GM18519 (cell line): ENCODE data around the gene RPH3AL.

Source experiments
- ATAC-seq: cut with Tn5 transposase; IDR thresholded peaks from one replicate; pipeline ENCODE4 v1.9.1; 2021; ENCODE audit warnings: mild to moderate bottlenecking, moderate library complexity; ENCODE audit not compliant: unreplicated experiment, low FRiP score

RPH3AL gene

DNA sequence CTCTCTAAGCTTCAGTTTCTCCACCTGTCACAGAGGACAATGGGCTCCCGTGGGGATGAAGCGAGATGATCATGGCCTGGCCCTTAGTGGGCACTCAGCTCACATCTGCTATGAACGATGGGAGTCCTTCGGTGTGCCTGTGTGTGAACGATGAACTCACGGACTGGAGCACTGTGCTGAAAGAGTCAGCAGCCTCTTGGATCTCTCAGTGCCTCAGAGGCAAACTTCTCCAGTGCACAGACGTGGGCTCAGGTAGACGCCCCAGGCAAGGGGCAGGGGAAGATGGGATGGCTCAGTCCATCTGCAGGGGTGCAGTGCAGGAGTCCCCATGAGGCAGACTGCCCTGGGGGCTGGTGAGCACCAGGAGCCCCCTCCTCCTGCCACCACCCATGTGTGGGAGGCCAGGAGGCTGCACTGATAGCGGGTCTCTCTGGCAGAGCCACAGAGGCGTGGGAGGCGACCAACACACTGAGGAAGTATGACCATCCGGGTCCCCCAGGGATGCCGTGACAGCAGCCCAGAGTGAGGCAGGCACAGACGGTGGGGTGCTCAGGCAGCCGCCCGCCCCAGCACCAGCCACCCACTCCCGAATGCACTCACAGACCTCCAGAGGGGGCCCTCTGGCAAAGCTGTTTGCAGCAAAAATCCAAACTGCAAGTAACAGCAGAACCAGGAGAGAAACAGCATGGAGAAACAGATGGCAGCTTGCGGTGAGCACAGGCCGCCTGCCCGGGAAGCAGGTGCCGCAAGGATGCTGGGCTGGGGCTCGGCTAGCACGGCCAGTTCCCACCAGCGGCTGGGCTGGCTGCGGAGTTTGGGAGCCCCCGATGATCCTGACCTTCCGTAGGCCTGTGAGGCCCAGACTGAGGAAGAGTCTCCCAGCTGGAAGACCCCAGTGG, 82.7 kb downstream of the RPH3AL start:
- no peak for ATAC-seq

DNA sequence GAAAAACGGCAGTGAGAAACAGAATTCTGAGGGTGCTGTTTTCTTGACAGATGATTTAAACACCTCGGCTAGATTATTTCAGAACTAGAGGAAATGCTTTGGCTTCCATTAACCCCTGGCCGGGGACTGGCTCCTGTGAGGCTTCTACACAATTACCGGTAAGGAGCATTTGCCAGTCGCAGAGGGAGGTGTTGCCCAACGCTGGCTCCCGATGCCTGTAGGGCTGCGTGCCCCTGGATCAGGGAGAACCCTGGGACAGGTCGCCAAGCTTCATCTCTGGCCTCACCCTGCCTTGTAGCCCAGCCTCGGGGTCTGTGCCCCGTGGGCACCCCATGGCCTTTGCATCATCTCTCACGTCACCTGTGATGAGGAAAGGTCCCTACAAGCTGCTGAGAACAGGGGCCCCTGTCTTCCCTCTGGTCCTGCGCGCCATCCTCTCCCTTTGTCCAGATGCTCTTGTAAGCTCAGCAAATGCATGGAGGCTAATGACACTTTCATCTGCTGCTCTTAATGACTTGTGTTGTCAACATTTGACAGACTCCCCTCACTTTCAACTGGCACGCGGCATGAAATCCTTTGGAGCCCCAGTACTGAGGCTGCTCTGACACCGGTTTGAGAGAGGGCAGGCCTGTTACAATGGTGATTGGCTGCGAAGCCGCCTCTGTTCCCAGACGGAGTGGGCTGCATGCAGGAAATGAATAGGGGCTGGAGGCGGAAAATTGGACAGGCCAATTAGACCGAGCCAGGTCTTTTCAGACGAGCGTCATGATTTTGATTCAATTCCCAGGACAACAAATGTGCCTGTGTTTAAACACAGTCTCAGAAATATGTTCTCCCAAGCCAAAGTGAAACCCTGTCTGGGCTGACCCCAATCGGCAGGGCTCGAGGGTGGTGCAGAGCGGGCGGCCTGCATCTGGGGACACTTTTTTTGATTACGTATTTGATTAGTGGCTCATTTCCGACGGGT, 85.6 kb downstream of the RPH3AL start:
- no peak for ATAC-seq

DNA sequence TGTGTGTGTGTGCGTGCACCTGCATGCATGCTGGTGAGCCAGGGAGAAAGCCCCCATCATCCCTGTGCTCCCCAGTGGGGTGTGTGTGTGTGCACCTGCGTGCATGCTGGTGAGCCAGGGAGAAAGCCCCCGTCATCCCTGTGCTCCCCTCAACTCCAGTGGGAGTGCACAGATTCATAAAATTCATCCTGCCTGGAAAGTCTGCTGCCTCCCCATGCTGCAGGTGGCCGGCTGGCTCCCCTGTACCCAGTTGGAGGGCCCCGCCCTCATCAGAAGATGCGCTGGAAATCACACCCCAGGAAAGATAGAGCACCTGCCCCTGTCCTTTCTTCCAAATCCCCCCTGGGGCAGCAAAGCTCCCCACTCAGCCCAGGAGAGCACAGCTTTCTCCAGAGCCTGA, 86.4 kb downstream of the RPH3AL start:
- no peak for ATAC-seq

DNA sequence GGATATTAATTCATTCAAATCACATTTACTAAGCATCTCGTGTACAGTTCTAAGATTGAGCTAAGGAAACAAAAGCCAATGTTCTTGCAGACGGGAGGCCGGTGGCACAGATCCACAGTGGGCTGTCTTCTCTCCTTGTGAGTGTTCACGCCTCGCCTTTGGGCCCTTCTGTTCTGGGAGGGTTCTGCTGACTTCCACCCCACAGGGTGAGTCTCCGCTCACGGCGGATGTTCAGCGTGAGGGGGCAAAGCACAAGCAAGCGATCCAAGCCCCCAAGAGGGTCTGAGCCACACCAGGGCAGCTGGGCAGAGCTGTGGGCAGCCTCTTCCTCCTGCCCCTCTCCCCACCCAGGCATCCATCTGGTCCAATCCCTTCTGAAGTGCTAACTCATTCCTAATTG, 86.9 kb downstream of the RPH3AL start:
- ATAC-seq = no peak

DNA sequence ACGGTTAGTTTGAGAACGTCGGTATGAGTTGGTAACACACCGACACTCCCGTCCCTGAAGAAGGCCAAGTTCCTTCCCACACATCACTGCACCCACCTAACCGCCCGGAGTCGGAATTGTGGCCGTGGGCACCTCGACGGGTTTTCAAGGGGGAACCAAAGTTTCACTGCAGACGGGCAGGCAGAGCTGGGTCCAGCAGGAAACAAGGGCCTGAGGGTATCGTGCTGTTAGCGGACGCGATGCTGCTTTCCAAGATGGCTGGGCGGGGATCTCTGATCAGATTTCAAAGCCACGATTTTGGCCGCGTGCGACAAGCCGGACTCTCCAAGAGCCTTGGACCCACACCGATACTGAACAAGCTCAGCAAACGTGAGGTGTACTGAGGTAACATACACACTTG, 88.8 kb downstream of the RPH3AL start:
- ATAC-seq = no peak

DNA sequence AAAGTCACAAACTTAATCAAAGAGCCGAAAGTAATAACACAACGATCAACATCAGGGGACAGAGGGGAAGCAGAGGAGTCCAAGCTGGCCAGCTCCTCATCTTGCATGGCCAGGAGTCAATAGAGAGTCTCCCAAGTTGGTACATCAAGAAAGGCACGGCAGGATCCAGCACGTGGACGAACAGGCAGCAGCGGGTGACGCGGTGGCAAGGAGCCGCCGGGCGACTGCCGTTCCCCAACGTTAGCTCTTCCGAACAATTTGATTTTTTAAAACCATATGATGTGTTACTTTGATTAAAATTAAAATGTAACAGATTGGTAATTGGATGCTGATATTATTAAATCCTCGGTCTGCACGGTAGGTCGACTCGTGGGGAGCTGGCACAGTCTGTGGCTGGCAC, 89.3 kb downstream of the RPH3AL start:
- ATAC-seq = no peak

DNA sequence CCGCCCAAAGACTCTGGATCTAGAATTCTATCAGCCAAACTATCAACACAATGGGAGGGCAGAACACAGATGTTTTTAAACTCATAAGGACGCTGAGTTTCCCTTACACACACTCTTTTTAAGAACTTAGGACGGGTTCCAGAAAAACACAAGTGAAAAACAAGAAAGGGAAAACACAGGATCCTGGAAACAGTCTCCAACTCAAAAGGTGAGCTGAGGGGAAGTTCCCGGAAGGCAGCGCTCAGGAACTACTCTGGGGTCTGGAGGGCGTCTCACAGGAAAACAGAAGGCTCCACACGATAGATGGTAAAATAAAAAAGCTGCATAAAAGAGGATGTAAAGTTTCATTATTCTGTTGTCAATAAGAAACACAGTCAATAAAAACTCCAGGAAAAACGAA, 91.0 kb downstream of the RPH3AL start:
- no peak for ATAC-seq

DNA sequence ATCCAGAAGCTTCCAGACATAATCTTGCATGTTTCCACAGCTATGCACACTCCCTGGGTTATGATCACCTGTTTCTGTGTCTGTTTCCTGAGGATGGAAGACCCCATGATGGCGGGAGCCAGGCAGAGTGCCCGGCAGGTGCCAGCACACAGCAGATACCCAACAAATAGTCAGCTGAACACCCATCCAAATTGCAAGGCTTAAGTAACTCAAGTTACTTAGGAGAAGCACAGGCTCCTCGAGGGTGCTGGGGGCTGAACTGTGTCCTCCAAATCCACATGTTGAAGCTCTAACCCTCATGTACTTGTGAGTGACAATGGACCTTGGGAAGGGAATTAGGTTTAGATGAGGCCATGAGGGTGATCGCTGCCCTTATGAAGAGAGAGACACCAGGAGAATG, 91.7 kb downstream of the RPH3AL start:
- no peak for ATAC-seq

DNA sequence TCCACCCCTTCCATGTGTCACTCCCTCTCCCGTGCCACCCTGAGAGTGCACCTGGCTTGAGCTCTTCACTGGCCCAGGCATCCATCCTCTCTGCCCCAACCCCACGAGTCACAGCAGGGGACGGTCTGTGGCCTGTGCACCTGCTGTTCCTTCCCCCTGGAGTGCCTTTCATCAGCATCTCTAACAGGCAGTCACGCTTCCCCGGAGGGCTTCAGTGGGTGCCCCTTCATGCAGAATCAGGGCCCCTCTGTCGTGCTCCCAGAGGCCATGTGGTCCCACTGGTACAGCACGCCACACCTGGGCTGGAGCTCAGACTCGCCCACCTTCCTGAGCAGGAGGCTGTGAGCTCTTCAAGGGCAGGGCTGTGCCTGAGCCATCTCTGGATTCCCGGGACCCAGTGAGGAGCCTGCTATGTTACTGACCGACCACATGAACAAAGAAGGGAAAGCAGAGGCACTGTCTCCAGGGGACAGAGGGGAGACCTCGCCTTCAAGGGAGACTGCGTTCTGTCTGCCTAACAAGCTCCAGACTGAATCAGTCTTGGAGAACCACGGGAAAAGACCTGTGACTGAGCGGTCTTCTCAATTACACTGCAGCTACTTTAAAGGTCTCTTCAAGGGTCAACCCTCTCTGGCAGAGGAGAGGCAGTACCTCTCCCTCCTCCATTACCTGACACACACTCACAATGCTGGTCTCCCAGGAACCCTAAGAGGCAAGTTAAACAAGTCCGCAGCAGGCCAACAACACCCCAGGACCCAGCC, 92.4 kb downstream of the RPH3AL start:
- no peak for ATAC-seq

DNA sequence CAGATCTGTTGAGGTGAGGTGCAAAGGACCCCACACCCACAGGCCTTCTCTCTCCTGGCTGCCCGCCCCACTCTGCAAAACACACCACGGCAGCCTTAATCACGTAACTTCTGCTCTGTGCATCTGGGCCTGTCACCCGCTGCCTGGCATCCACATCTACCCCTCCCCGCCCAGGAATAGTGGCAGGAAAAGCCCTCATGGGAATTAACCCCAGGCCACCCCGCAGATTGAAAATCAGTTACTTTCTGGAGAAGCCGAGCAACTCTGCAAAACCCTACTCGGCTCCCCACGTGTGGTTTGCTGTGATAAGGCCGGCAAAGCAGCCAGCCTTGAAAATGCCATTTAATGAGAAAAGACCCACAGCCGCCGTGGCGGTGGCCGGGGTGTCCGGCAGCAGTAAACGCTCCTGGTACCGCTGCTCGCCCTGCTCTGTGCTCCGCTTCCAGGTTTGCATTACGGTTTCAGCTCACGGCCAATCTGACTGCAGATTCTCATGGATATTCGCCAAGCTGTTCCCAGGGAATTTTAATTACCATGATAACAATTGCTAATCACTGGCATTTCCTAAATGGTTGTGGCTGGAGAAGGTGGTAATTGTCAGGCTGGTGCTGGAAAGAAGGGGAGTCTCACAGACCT, 93.1 kb downstream of the RPH3AL start:
- ATAC-seq = no peak

DNA sequence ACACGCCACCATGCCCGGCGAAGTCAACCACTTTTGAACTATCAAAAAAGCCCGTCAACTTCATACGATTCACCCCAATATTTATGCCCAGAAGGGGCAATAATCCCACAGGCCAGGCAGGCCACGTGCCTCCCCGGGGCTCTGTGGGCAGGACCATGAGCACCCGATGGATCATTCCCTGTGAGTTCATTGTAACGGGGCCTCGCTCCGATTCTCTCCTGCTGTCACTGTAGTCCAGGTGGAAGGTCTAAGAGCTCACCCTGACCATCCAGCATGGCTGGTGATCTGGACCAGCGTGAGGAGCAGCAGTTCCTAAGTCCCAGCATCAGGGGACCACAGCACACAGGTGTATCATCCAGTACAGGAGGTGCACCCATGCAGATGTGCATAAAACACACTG, 93.7 kb downstream of the RPH3AL start:
- ATAC-seq = no peak

DNA sequence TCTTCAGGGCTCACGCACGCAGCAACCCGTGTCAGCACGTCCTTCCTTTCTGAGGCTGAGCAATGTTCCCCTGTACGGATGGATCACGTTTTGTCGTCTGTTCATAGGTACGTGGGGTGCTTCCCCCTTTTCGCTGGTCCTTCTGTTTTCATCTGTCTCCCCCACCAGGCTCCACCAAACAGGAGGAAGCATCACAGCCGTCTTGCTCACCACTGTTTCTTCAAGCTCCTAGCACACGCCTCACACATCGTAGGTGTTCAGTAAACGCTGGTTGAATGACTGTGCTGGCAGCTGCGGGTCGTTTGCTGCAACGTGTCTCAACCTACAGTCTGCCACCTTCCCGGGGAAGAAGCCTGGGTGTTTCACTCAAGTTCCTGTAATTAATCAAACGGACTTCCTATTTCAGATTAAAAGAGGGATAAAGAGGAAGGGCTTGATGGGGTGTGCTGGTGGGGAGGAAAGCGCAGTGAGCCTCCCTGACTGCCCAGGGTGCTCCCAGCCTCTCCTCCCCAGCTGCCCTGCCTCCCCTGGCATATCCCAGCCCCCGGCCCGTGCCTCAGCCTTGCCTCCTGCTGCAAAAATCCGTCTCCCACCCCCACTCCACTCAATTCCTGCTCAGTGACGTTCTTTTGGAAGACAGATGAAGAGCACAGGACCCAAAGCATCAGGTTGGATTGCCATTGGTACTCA, 94.4 kb downstream of the RPH3AL start:
- ATAC-seq = no peak

DNA sequence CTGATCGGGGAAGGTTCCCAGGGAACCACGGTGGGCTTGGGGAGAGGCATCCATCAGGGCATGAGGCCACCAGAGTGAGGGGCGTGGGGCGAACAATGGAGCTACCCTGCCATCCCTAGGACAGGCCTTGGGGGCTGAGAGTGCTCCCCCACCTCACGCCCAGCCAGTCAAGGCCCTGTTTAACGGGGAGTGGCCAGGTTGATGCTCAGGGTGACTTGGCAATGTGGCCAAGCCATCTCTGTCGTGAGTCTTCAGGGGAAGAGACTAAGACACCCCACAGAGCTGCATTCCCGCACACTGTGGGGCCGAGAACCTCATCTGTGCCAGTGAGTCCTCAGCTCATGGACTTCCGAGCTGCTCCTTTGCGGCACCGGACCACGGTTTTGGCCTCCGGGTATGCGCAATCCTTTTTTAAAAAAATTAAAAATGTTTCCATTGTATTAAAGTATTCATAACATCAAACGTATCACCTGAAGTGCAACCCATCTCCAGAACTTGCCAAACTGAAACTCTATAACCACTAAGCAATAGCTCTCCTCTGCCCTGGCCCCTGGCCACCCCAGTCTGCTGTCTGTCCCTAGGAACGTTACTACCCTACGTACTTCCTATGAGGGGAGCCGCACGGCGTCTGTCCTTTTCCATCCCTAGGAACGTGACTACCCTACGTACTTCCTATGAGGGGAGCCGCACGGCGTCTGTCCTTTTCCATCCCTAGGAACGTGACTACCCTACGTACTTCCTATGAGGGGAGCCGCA, 99.3 kb downstream of the RPH3AL start:
- ATAC-seq = no peak

DNA sequence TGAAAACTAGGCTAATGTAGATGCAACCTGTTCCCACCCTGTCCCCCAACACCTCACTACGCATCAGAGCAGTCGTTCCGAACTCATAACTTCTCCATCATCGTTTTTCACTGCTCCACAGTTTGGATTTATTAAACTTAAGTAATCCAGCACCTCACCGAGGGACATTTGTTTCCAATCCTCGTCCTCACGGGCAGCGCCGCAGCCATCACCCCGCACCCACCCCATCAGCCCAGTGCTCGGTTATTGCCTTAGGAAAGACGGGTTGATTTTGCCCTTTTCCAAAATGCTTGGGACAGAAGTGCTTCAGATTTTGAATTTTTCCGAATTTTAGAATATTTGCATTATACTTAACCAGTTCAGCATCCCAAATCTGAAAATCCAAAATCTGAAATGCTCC, 100.2 kb downstream of the RPH3AL start:
- ATAC-seq = no peak

DNA sequence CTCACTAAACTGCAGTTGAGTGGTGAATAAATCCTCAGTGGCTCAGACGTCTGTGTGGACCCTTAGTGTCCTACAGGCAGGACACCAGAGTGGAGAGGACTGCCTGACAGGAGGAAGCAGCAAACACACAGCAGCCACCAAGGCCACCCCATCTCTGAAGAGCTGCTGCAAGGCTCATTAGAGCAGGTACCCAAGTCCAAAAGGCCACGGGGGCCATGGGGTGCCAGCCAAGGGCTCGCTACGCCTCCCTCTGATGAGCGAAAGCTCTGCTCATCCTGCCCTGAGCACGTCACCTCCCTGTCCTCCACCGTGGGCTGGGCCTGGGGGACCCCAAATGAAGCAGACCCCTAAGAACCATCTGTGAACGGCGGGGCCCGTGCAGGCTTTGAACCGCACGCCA, 101.1 kb downstream of the RPH3AL start:
- no peak for ATAC-seq

DNA sequence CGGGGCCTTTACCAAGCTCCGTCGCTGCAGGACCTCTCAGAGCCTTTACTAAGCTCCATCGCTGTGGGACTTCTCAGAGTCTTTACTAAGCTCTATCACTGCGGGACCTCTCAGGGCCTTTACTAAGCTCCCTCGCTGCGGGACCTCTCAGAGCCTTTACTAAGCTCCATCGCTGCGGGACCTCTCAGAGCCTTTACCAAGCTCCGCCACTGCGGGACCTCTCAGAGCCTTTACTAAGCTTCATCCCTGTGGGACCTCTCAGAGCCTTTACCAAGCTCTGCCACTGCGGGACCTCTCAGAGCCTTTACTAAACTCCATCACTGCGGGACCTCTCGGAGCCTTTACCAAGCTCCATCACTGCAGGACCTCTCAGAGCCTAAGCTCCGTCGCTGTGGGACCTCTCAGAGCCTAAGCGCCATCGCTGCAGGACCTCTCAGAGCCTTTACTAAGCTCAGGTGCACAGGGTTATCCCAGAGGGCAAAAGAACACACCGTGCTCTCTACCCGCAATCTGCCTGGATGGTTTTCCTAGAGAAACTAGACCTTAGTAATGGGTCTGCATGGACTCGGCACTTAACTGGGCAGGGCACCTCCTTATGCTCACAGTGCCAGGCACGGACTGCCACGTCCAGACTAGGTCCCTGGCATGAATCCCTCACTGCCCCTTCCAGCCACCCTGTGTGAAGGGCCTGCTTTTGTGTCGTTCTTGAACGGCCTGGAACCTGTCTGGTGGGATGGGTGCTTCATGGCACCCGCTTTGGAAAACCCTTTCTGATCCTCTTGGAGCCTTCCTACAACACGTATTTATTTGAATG, 101.9 kb downstream of the RPH3AL start:
- no peak for ATAC-seq

DNA sequence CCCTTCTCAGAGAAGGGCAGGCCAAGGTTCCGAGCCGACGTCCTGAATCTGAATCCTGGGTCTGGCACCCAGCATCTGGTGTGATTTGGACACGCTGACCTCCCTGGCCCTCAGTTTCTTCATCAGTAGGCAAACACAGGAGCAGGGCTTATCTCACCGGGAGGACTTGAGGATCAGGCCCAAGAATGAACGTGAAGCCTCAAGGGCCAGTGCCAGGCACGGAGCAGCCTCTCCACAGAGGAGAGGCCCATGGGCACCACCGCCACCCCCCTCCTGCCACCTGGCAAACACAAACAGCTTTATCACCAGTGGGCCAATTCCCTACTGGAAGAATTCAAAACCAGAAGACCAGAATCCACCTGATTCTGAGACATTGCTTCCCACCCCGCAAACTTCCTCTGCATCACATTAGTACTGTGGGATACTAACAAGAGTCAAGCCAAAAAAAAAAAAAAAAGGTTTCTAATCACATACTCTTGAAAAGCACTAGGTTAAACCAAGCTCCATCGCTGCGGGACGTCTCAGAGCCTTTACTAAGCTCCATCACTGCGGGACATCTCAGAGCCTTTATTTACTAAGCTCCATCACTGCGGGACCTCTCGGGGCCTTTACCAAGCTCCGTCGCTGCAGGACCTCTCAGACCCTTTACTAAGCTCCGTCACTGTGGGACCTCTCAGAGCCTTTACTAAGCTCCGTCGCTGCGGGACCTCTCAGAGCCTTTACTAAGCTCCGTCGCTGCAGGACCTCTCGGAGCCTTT, 103.2 kb downstream of the RPH3AL start:
- ATAC-seq = no peak
